Glutamatergic neuron (in vitro differentiated cells): ENCODE data around the gene MAPKAP1. TPM values are rescaled to one million over a fixed set of nuclear protein-coding genes. Genes with fewer than 3 reads are reported as not detected.
A peak's percentile ranks its signal among the peaks of the same experiment; 100 is the strongest.

Source experiments
- DNase-seq: peaks from one replicate; pipeline ENCODE4 v3.0.0; 2022
- H3K27ac Mint-ChIP-seq: one replicate; pipeline ENCODE4 v1.8.0; 2020; ENCODE audit warnings: mild to moderate bottlenecking, mixed read lengths, inconsistent platforms; ENCODE audit not compliant: unreplicated experiment
- H3K27me3 Mint-ChIP-seq: one replicate; pipeline ENCODE4 v1.8.0; 2020; ENCODE audit warnings: mild to moderate bottlenecking, moderate library complexity, mixed read lengths, inconsistent platforms; ENCODE audit not compliant: unreplicated experiment
- H3K36me3 Mint-ChIP-seq: one replicate; pipeline ENCODE4 v1.8.0; 2020; ENCODE audit warnings: mild to moderate bottlenecking, mixed read lengths, inconsistent platforms; ENCODE audit not compliant: unreplicated experiment
- H3K4me1 Mint-ChIP-seq: one replicate; pipeline ENCODE4 v1.8.0; 2020; ENCODE audit warnings: mild to moderate bottlenecking, low read depth, mixed read lengths, inconsistent platforms; ENCODE audit not compliant: unreplicated experiment
- H3K4me3 Mint-ChIP-seq: one replicate; pipeline ENCODE4 v1.8.0; 2020; ENCODE audit warnings: mild to moderate bottlenecking, mixed read lengths, inconsistent platforms; ENCODE audit not compliant: unreplicated experiment
- H3K9me3 Mint-ChIP-seq: one replicate; pipeline ENCODE4 v1.8.0; 2020; ENCODE audit warnings: mild to moderate bottlenecking, moderate library complexity, mixed read lengths, inconsistent platforms; ENCODE audit not compliant: unreplicated experiment
- CTCF ChIP-seq: fragments of 200-600 bp; sonication (generic); IDR thresholded peaks from one replicate; pipeline ENCODE4 v1.5.0; 2021; ENCODE audit not compliant: partially characterized antibody, unreplicated experiment
- total RNA-seq: library from RNA; stranded (reverse); fragmentation: NEBNext Ultra II Directional; extraction: Animal tissue kit (Norgen Biotek cat#: 25700); gene quantifications from one replicate; pipeline ENCODE4 v1.2.1, GENCODE V29; 2021; ENCODE audit not compliant: unreplicated experiment

Gene MAPKAP1
- total RNA-seq, 1 donor from 2014 or later = 59.6 TPM

GRCh38 chr9:125748446-125749099 is 41.6 kb upstream of the MAPKAP1 start:
- Mint-ChIP-seq H3K4me1 (peaks cover 14% of the 10 kb centered on the region), H3K27ac (peak overlapping the region; percentile 92), H3K36me3 (no peaks in the 10 kb centered on the region), H3K27me3 (peaks cover 8% of the 10 kb centered on the region), H3K4me3 (peak overlapping the region; percentile 91), H3K9me3 (peaks cover 11% of the 10 kb centered on the region)
- TF ChIP-seq CTCF = no peak
- DNase-seq = peak; percentile 18

- peaks cover 15% of the 10 kb centered on the region for H3K4me1 Mint-ChIP-seq
- peaks cover 11% of the 10 kb centered on the region for H3K9me3 Mint-ChIP-seq
- peak; percentile 52 for DNase-seq
- no peaks in the 10 kb centered on the region for H3K36me3 Mint-ChIP-seq
- no peak for TF ChIP-seq CTCF
- peaks cover 8% of the 10 kb centered on the region for H3K27me3 Mint-ChIP-seq
- H3K27ac Mint-ChIP-seq = peak overlapping the region; percentile 92
- peak overlapping the region; percentile 91 for H3K4me3 Mint-ChIP-seq
These were observed 40.9 kb upstream of the MAPKAP1 start for GRCh38 chr9:125747765-125748445.

- Mint-ChIP-seq H3K27me3 (peaks cover 8% of the 10 kb centered on the region), H3K9me3 (peaks cover 11% of the 10 kb centered on the region), H3K4me3 (peak within 1 kb of the TSS; percentile 91), H3K36me3 (no peaks in the 10 kb centered on the region), H3K27ac (peak within 1 kb of the TSS; percentile 92), H3K4me1 (peaks cover 15% of the 10 kb centered on the region)
- TF ChIP-seq CTCF = no peak
- DNase-seq = peak; percentile 70
These were observed 40.2 kb upstream of the MAPKAP1 start, which contains the start of gene PBX3 for GRCh38 chr9:125747053-125747764. TSS of gene PBX3 (plus strand) at chr9:125747373.

- TF ChIP-seq CTCF = no peak
- no peak for DNase-seq
- no peak overlapping the region for H3K4me3 Mint-ChIP-seq
- peaks cover 11% of the 10 kb centered on the region for H3K9me3 Mint-ChIP-seq
- no peak overlapping the region for H3K27ac Mint-ChIP-seq
- peaks cover 8% of the 10 kb centered on the region for H3K27me3 Mint-ChIP-seq
- peaks cover 15% of the 10 kb centered on the region for H3K4me1 Mint-ChIP-seq
- H3K36me3 Mint-ChIP-seq = no peaks in the 10 kb centered on the region
These were observed 39.7 kb upstream of the MAPKAP1 start for GRCh38 chr9:125746774-125747052.
